HG02981 (cell line): Measurements from ENCODE around the gene SIGLEC11.

ENCODE experiments used
- ATAC-seq: cut with Tn5 transposase; IDR thresholded peaks from one replicate; pipeline ENCODE4 v1.9.1; 2021; ENCODE audit warnings: mild to moderate bottlenecking, moderate library complexity; ENCODE audit not compliant: unreplicated experiment

SIGLEC11 gene

GRCh38 chr19:49907745-49908446 is 53.1 kb downstream of the SIGLEC11 start:
- ATAC-seq = no peak

GRCh38 chr19:49906879-49907564 is 54.0 kb downstream of the SIGLEC11 start:
- no peak for ATAC-seq

GRCh38 chr19:49904136-49904535 is 56.8 kb downstream of the SIGLEC11 start:
- ATAC-seq = no peak
